Astrocyte (in vitro differentiated cells and primary cell): ENCODE data around the gene MPP7.

ENCODE experiments used
- EZH2 ChIP-seq: IDR thresholded peaks from 2 replicates; pipeline ENCODE4 v1.6.1; 2012; ENCODE audit warnings: mild to moderate bottlenecking, low read length, inconsistent platforms; ENCODE audit not compliant: insufficient read depth
- TF ChIP-seq, protein P1 (sequence below): IDR thresholded peaks from 2 replicates; pipeline ENCODE4 v1.5.1; 2011; ENCODE audit warnings: low read depth, mild to moderate bottlenecking, inconsistent platforms, low read length, moderate library complexity; ENCODE audit not compliant: insufficient read depth

GRCh38 chr10:28302012-28302637 is 739 bp downstream of the MPP7 start:
- TF ChIP-seq, protein P1, sequence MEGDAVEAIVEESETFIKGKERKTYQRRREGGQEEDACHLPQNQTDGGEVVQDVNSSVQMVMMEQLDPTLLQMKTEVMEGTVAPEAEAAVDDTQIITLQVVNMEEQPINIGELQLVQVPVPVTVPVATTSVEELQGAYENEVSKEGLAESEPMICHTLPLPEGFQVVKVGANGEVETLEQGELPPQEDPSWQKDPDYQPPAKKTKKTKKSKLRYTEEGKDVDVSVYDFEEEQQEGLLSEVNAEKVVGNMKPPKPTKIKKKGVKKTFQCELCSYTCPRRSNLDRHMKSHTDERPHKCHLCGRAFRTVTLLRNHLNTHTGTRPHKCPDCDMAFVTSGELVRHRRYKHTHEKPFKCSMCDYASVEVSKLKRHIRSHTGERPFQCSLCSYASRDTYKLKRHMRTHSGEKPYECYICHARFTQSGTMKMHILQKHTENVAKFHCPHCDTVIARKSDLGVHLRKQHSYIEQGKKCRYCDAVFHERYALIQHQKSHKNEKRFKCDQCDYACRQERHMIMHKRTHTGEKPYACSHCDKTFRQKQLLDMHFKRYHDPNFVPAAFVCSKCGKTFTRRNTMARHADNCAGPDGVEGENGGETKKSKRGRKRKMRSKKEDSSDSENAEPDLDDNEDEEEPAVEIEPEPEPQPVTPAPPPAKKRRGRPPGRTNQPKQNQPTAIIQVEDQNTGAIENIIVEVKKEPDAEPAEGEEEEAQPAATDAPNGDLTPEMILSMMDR: no peak
- TF ChIP-seq EZH2: no peak
